Lower lobe of right lung (tissue), 2 donors: ENCODE results near the gene C17orf75. TPM values are rescaled to one million over a fixed set of nuclear protein-coding genes. Genes with fewer than 3 reads are reported as not detected.
"Not testable (repeated sequence)": the region's sequence is repeated elsewhere in the genome, so short reads cannot be mapped to it uniquely, and the experiment has no call there.

ENCODE experiments used
- ATAC-seq, 2 donors: fragments of 200-7000 bp; cut with Tn5 transposase; one replicate each; pipeline ENCODE4 v1.9.1; 2020 to 2022; ENCODE audit warnings: mild to moderate bottlenecking in 2 of 2, moderate library complexity in 2 of 2
- DNase-seq: peaks from one replicate; pipeline ENCODE4 v3.0.0-alpha.2; 2020
- H3K27ac ChIP-seq: fragments of 200-600 bp; one replicate; pipeline ENCODE4 v1.8.0; 2022
- H3K27me3 ChIP-seq: fragments of 200-600 bp; one replicate; pipeline ENCODE4 v1.8.0; 2022; ENCODE audit warnings: low read depth
- H3K36me3 ChIP-seq: fragments of 200-600 bp; one replicate; pipeline ENCODE4 v1.8.0; 2022; ENCODE audit warnings: mild to moderate bottlenecking
- H3K4me1 ChIP-seq: fragments of 200-600 bp; one replicate; pipeline ENCODE4 v1.8.0; 2022
- H3K4me3 ChIP-seq: fragments of 200-600 bp; one replicate; pipeline ENCODE4 v1.8.0; 2022; ENCODE audit warnings: mild to moderate bottlenecking
- H3K9me3 ChIP-seq: fragments of 200-600 bp; one replicate; pipeline ENCODE4 v1.8.0; 2022
- intact Hi-C: fragments of 100-400 bp; cut with DNase I; formaldehyde crosslinking; loops from one replicate; pipeline ENCODE4 v1.11.0; 2022
- total RNA-seq: library from RNA; stranded (reverse); fragmentation: NEBNext Ultra II Directional; extraction: Animal tissue kit (Norgen Biotek cat#: 25700); gene quantifications from one replicate; pipeline ENCODE4 v1.2.1, GENCODE V29; 2021
- TF ChIP-seq, protein P1 (sequence below): fragments of 200-600 bp; IDR thresholded peaks from one replicate; pipeline ENCODE4 v1.8.0; 2022; ENCODE audit warnings: antibody characterized with exemption, mild to moderate bottlenecking
- donor health status: DM: no; HTN: yes; CAD: no; lungs with severe emphysema.

The C17orf75 gene
- total RNA-seq, 1 donor from 2014 or later, result 11.7 TPM

DNA sequence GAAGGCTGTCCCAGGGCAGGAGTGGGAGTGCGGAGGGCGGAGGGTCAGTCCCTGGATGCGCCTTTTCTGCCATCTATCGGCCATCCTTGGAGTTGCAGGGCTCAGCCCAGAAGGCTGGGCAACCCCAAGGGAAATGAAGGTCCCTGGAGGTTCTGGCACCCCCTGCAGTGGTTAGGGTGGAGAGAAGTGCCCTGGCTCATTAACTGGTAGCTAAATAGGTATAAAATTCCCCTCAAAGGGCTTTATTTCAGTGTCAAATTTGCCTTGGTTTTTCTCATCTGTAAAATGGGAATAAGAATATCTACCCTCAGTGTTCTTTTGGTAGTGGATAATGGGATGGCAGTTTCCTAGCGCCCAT, 22.4 kb downstream of the C17orf75 start:
- DNase-seq (peak; percentile 84), ATAC-seq (peak; percentile 93 to 94)
- no peak overlapping the region for H3K27ac ChIP-seq
- no peaks in the 10 kb centered on the region for H3K9me3 ChIP-seq
- intact Hi-C loops, result loop anchor here (10.0 kb wide), 1 partner anchor 65 kb away; no protein-coding TSS in a partner anchor
- H3K4me1 ChIP-seq, result peaks cover 5% of the 10 kb centered on the region
- no peaks in the 10 kb centered on the region for H3K36me3 ChIP-seq
- TF ChIP-seq, protein P1, sequence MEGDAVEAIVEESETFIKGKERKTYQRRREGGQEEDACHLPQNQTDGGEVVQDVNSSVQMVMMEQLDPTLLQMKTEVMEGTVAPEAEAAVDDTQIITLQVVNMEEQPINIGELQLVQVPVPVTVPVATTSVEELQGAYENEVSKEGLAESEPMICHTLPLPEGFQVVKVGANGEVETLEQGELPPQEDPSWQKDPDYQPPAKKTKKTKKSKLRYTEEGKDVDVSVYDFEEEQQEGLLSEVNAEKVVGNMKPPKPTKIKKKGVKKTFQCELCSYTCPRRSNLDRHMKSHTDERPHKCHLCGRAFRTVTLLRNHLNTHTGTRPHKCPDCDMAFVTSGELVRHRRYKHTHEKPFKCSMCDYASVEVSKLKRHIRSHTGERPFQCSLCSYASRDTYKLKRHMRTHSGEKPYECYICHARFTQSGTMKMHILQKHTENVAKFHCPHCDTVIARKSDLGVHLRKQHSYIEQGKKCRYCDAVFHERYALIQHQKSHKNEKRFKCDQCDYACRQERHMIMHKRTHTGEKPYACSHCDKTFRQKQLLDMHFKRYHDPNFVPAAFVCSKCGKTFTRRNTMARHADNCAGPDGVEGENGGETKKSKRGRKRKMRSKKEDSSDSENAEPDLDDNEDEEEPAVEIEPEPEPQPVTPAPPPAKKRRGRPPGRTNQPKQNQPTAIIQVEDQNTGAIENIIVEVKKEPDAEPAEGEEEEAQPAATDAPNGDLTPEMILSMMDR, result peak; percentile 94
- H3K4me3 ChIP-seq, result peak overlapping the region; percentile 38
- H3K27me3 ChIP-seq, result no peaks in the 10 kb centered on the region

- H3K36me3 ChIP-seq, result no peaks in the 10 kb centered on the region
- DNase-seq (no peak), ATAC-seq (no peak)
- no peak overlapping the region for H3K4me3 ChIP-seq
- H3K27ac ChIP-seq, result no peak overlapping the region
- H3K4me1 ChIP-seq, result no peaks in the 10 kb centered on the region
- TF ChIP-seq, protein P1, result no peak
- intact Hi-C loops, result loop anchor here (10.0 kb wide), 1 partner anchor 63 kb away; no protein-coding TSS in a partner anchor
- no peaks in the 10 kb centered on the region for H3K9me3 ChIP-seq
- H3K27me3 ChIP-seq, result no peaks in the 10 kb centered on the region
Measured at GRCh38 chr17:32318071-32318470, 23.9 kb downstream of the C17orf75 start.

DNA sequence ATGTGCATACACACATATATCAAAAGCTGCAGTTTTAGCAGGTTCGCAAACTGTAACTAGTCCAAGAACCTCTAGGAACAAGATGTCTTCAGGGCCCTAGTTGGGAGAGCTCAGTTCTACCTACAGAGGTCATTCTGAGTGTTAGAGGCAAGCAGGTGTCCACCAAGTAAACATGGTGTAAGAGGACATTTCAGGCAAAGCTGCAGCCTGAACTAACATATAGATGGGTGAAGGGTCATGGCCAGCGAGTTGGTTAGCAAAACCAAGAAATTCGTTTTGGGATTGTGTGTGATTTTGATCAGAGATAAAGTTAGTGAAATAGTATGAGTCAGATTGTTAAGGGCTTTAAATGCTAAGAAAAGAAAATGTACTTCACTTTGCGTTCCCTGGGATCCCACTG, 24.6 kb downstream of the C17orf75 start:
- no peaks in the 10 kb centered on the region for H3K4me1 ChIP-seq
- no peaks in the 10 kb centered on the region for H3K9me3 ChIP-seq
- no peaks in the 10 kb centered on the region for H3K36me3 ChIP-seq
- no peak overlapping the region for H3K27ac ChIP-seq
- ATAC-seq (no peak), DNase-seq (no peak)
- TF ChIP-seq, protein P1, result no peak
- intact Hi-C loops, result loop anchor here (10.0 kb wide), 1 partner anchor 63 kb away; no protein-coding TSS in a partner anchor
- H3K4me3 ChIP-seq, result no peak overlapping the region
- no peaks in the 10 kb centered on the region for H3K27me3 ChIP-seq

DNA sequence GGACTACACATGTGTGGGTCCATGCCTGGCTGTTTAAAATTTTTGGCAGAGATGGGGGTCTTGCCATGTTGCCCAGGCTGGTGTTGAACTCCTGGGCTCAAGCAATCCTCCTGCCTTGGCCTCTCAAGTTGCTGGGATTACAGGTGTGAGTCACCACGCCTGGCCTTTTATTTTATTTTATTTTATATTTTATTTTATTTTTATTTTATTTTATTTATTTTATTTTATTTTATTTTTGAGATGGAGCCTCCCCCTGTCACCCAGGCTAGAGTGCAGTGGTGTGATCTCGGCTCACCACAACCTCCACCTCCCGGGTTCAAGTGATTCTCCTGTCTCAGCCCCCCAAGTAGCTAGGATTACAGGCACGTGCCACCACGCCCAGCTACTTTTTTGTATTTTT, 25.3 kb downstream of the C17orf75 start:
- not testable (repeated sequence) for H3K4me3 ChIP-seq, ATAC-seq, H3K36me3 ChIP-seq, DNase-seq, H3K27me3 ChIP-seq, H3K4me1 ChIP-seq, H3K27ac ChIP-seq, H3K9me3 ChIP-seq
- intact Hi-C loops, result loop anchor here (10.0 kb wide), 1 partner anchor 62 kb away; no protein-coding TSS in a partner anchor

DNA sequence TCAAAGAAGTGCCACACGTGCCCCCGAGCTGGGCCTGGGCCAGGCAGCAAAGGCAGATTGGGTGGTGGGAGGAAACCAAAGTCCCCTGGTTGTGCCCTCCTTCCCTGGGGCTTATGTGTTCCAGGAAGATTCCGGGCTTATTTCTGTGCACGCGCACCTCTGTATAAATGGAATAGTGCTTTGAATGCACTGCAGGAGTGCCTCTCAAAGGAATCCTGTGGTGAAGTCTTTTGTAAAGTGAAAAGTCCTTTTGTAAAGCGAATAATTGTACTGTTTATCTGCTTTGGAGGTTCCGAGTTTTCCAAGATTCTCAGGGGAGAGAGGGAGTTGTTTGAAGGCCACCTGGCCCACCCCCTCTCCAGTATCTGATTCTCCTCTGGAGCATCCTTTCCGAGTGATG, 26.8 kb downstream of the C17orf75 start:
- TF ChIP-seq, protein P1, result no peak
- H3K27me3 ChIP-seq, result no peaks in the 10 kb centered on the region
- H3K36me3 ChIP-seq, result no peaks in the 10 kb centered on the region
- no peaks in the 10 kb centered on the region for H3K4me1 ChIP-seq
- intact Hi-C loops, result loop anchor here (10.0 kb wide), 1 partner anchor 60 kb away; no protein-coding TSS in a partner anchor
- H3K9me3 ChIP-seq, result no peaks in the 10 kb centered on the region
- DNase-seq (no peak), ATAC-seq (no peak)
- no peak overlapping the region for H3K4me3 ChIP-seq
- H3K27ac ChIP-seq, result no peak overlapping the region

- no peaks in the 10 kb centered on the region for H3K9me3 ChIP-seq
- H3K4me3 ChIP-seq, result no peak overlapping the region
- H3K27me3 ChIP-seq, result no peaks in the 10 kb centered on the region
- TF ChIP-seq, protein P1, result no peak
- intact Hi-C loops, result loop anchor here (10.0 kb wide), 1 partner anchor 60 kb away; no protein-coding TSS in a partner anchor
- no peaks in the 10 kb centered on the region for H3K4me1 ChIP-seq
- H3K36me3 ChIP-seq, result no peaks in the 10 kb centered on the region
- no peak overlapping the region for H3K27ac ChIP-seq
- ATAC-seq, result no peak
- DNase-seq, result no peak
Measured at GRCh38 chr17:32314636-32315035, 27.3 kb downstream of the C17orf75 start.
